Heart left ventricle (tissue), 13 donors: ENCODE results near the gene SNAP47.

Source experiments
- CTCF ChIP-seq, 12 donors: fragments of 200-600 bp; sonication (generic) in 4 of 12; IDR thresholded peaks; one replicate each; pipeline versions ENCODE4 v1.5.0 to v1.8.0; 2018 to 2022; ENCODE audit warnings: antibody characterized with exemption in 12 of 12, mild to moderate bottlenecking in 5 of 12
- POLR2A ChIP-seq, 2 donors: fragments of 450-650 bp; IDR thresholded peaks; one replicate each; pipeline ENCODE4 v1.6.1; 2017; ENCODE audit warnings: antibody characterized with exemption in 2 of 2, mild to moderate bottlenecking in 2 of 2, moderate library complexity in 2 of 2
- donor health status: ischemic (EF 13 %, LVEDD 7.1; RV severe dilation, severe dysfunction).
- donor health status: DM: no; HTN: yes; CAD: no.
- donor health status: DM: no; HTN: no; CAD: no.
- donor health status: ischemic (EF 25% LVEDD 6.9; RV normal size, moderate dysfunction).
- donor health status: ischemic (EF 25% LVEDD 5.7; RV mildly dilated, moderate dysfunction).
- donor health status: ischemic (EF 35%, LVEDD 5.7; RV mildly dilated, moderate dysfunction).
- donor health status: nonischemic (EF 11% LVEDD 7.7; RV severe dilation, severe dysfunction).
- donor health status: DM: yes; HTN: yes; CAD: no.
- donor health status: PGD.
- donor health status: ischemic (EF 29% LVEDD 5.4; RV normal size, mild dysfunction).
- donor health status: nonischemic (EF 23%, LVEDD 6.1; RV moderate dilation, normal function).

GRCh38 chr1:227777646-227778045, 42.4 kb downstream of the SNAP47 start:
- no peak for TF ChIP-seq POLR2A (IDR thresholded peaks at IDR 0.05)
- no peak for TF ChIP-seq CTCF (IDR thresholded peaks at IDR 0.05)
